SH-SY5Y (cell line): Measurements from ENCODE around the gene TBCE.

Experiments
- GATA2 ChIP-seq: IDR thresholded peaks from 2 replicates; pipeline ENCODE4 v1.6.1; 2011; ENCODE audit warnings: mild to moderate bottlenecking, low read depth, low read length
- GATA3 ChIP-seq: IDR thresholded peaks from 2 replicates; pipeline ENCODE4 v1.6.1; 2011; ENCODE audit warnings: low read depth, mild to moderate bottlenecking, low read length, moderate library complexity

Gene TBCE, protein sequence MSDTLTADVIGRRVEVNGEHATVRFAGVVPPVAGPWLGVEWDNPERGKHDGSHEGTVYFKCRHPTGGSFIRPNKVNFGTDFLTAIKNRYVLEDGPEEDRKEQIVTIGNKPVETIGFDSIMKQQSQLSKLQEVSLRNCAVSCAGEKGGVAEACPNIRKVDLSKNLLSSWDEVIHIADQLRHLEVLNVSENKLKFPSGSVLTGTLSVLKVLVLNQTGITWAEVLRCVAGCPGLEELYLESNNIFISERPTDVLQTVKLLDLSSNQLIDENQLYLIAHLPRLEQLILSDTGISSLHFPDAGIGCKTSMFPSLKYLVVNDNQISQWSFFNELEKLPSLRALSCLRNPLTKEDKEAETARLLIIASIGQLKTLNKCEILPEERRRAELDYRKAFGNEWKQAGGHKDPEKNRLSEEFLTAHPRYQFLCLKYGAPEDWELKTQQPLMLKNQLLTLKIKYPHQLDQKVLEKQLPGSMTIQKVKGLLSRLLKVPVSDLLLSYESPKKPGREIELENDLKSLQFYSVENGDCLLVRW

DNA sequence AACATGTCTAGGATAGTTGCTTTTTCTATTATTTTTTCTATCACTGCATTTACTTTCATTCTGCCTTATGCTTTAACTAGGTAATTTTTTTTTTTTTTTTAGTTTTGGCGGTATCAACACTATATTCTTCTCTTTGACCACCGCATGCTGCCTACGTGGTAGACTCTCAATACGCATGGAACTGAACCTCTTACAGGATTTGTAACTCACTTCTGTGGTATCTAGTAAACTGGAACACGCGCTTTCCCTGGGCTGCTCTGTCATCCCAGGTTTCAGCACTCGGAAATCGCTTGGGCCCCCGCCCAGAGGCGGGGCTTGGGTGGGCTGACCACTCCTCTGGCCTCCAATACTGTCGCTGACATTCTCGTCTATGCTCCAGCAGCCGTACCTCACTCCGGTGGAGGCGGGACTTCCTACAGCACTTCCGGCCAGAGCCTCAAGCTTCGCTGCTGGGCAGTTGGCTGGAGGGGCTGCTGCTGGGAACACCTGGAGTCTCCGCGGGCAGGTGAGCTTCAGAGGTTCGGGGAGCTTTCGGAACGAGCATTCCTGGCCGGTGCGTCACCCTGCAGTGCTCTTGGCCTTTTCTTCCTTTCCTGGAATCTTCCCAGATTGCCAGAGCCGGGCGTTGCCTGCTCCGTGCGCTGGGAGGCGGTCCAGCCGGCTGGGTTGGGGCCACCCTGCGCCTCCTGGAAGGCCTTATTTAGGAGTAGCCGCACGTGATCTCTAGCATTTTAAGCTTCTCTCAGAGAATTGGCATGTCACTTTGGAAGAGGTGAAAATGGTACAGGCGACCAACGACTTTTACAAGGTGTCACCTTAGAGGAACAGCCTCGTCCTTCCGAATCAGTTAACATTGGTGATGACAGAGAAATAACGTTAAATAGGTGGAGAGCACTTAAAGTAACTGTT lies at the start of gene TBCE:
Gene TBCE (plus strand): TSS at position 428 of the 909 bp plus-strand sequence. CDS start 12,623 bp downstream, outside the sequence.
- TF ChIP-seq GATA2 = no peak
- no peak for TF ChIP-seq GATA3

DNA sequence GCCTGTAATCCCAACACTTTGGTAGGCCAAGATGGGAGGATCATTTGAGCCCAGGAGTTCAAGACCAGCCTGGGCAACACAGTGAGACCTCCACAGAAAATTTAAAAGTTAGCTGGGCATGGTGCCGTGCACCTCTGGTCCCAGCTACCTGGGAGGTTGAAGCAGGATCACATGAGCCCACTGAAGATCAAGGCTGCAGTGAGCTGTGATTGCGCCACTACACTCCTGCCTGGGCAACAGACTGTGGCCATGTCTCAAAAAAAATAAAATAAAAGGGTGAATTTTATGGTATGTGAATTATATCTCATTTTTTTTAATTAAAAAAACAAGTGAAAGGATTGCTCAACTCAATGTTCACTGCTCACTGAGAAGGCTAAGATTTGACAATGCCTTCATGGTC lies 48.0 kb upstream of the TBCE start:
- TF ChIP-seq GATA3 = no peak
- TF ChIP-seq GATA2 = no peak

DNA sequence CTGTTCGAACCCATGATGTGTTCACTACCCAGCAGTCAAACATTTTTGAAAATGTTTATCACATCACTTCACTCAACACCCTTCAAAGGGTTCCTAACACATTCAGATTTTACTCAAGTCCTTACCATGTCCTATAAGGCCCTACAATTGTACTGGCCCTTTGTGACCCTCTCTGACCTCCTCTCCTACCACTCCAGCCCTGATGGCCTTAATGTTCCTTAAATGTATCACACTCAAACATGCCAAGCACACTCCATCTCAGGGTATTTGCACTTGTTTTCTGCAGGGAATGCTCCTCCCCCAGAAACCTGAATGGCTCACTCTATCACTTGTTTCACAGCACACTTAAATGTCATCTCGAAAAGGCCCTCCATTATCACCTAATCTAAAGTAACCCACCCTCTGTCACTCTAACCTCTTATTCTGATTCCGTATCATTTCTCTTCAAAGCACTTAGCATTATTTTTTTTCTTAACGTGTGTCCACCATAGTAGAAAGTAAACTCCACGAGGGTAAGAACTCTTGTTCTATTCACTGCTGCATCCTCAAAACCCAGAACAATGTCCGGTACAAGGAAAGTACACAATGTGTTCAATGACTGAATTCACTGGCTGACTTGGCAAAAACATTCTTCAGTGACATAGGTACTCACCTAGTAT lies 46.6 kb upstream of the TBCE start:
- TF ChIP-seq GATA2 (no peak), GATA3 (no peak)

DNA sequence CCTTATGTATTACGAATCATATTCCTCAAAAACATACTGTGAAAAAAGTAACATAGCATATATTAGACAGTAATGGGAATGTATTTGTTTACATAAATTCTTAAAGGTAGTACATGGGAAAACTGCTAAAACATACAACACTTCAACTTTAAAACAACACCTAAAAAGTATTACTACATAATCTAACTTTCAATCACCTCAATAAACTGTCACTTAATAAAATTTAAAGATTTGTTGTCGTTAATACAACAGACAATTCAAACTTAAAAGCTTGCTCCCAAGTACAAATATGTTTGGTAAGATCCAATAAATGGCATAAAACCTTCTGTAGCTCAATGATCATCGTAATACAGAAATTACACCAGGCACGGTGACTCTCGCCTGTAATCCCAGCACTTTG lies 42.9 kb upstream of the TBCE start:
- TF ChIP-seq GATA2 = no peak

DNA sequence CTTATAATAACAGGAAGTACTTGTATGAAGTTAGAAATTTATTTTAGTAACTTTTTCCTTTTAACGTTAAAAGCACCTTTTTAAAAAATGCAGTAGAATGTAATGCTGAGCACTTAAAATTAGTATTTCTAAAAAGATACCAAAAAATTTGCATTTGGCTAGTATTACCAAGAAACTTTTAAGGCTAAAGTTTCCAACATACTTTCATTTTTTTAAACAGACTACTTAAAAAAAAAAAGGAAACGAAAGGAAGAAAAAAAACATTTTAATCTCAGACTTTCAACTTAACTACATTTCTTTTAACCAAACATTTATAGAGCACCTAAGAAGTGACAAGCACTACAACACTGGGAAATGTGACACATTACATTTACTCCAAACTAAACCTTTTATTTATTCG lies 42.1 kb upstream of the TBCE start:
- TF ChIP-seq GATA2 (no peak), GATA3 (no peak)

DNA sequence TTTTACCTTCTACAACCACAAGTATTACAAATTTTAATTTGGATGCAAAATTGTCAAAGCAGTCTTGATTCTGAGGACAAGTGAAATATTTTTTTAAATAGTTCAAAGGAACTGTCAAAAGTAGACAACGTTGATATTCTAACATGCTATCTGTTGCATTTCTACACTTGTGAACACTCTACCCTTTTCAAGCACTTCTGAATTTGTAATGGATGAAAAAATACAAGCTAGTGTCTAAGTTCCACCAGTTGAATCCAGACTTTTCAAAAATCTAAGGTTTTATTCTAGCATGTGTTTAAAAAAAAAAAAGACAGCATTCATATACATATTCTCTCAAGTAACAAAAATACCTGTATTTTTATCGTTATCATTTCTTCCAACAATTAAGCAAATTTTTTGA lies 41.4 kb upstream of the TBCE start:
- TF ChIP-seq GATA2 (no peak), GATA3 (no peak)

DNA sequence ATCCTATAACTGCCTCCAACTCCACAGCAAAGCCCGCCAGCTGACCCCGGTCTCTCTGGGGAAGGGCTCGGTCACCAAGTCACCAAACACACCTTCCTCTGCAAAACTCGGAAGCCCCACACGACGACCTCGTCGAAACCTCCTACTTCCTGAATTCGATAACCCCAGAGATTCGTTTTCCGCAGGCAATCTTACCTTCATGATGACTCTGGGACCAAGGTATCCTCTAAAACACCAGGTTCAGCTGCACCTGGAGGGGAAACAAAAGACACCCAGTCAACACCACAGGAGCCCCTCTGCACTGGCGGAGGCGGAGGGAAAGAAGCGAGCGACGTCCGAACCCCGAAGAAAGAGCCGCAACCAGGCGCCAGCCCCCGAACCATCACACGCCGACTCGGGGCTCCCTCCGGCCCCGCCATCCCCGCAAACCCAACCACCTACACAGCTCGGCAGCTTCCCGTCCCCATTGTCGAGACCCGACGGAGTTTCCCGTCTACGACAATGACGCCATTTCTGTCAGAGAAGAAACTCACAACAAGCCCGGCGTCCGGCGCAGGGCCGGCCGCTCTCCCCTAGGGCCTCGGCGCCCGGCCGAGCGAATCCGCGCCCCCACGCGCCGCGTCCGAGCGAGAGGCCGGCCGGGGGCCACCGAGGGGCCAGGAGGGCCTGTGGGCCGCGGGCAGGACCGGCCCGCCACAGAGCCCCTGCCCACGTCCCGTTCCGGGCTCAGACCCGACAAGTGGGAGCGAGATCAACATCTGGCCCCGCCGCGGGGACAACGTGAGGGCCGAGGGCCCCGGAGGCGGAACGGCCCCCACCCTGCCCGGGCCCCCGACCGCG lies 40.3 kb upstream of the TBCE start:
- no peak; the same call in 1 of the 2 replicates for TF ChIP-seq GATA2

DNA sequence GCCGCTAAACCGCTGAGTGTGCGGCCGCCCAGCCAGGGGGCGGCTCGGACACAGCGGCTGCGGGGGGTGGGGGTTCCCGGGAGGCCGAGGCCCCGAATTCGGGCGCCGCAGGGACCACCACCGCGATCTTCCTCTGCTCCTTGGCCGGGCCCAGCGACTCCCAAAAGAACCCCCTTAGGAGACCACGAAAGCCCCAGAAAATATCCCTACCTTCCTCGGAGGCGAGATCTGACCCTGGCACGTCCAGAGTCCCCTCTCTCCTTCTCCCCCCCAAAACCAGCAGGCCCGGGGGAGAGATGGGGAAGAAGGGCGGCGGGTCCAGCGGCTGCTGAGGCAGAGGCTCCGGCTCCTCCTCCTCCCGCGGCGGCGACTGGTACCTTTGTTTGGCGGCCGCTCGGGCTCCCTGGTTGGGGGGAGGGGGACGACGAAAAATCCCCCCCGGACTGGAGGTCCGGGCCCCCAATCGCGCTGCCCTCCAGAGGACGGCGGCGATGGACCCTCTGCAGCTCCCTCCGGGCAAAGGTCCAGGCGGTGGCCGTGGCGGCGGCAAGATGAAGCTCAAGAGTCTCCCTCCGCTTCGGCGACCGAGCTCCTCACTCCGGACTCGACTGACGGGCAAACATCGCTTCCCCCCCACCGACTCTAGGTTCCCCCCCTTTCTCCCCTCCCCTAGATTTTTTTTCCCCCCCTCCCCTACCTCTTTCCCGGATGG lies 39.5 kb upstream of the TBCE start, which contains the start of gene ARID4B:
Gene ARID4B (minus strand): TSS at position 621 of the 712 bp plus-strand sequence. CDS start 1,260 bp downstream, outside the sequence.
- no peak for TF ChIP-seq GATA3
- TF ChIP-seq GATA2 = no peak

DNA sequence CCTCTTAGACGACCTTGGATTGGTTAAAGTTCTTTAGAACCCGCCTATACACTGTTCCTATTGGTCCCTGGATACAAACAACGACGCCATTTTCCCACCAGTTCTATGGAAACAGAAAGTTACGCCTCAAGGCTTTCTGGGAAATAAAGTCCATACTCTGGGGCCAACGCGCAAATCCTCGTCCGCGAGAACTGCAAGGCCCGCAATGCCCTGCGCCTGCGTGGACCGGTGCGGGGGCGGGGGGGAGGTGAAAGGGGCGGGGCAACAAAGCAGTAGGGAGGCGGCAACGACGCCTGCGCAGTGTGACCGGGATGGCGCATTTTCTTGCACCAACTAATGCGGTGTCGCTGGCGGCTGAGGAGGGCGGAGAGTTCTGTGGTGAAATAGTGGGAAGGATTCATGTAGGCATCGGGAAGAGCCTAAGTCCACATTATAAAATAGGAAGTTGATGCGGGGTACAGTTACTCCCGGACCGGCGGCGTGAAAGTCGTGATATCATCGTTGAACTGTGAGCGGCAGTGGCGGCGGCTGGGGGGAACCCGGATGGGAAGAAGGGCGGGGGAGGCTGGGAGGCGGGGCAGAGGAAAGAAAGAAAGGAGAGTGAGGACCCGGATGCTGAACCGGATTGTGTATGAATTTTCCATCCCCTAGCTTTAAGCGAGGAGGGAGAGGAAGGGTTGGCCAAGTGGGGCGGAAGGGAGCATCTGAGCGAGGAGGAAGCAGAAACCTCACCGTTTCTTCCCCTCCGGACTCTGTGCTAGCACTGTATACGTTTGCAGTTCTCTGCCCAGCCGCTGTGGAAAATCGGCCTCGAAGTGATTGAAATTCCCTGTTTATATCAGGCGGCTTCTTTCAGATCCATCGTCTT lies 38.7 kb upstream of the TBCE start, which contains the start of gene GGPS1:
Gene GGPS1 (plus strand): TSS at position 300 of the 868 bp plus-strand sequence. CDS start 6,695 bp downstream, outside the sequence.
- TF ChIP-seq GATA2 (peak; percentile 52; the same call in 1 of the 2 replicates), GATA3 (no peak)

DNA sequence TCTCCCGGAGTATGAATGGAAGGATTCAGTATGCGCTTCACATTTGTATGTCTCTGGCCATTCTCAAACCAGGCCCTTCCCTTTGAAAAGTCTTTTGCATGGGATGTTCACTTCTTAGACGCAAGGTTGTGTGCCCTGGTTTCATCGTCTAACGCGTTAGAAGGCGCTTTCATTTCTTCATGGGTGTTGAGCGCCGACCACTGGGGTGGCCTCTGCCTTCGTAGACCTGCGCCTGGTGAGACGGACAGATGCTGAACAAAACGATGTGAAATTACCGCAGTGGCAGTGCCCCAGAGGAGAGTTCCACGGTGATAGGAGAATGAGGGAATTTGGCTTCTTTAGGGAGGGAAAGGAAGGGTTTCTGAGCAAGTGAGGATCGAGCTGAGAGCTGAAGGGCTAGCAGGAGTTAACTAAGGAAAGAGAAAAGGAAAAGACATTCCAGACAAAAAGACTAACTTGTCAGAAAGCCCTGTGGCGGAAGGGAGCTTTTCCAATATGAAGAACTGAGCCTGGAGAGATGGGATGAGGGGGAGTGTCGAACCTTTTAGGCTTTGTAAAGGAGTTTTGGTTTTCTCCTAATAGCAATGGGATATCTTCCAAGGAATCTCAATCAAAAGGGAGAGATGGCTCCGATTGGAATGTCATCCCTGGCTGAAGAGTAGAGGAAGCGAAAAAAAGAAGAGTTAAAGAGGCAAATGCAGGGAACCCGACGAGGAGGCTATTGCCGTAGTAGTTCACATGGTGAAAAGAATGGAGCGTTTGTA lies 37.9 kb upstream of the TBCE start:
- TF ChIP-seq GATA3 (no peak), GATA2 (no peak)

DNA sequence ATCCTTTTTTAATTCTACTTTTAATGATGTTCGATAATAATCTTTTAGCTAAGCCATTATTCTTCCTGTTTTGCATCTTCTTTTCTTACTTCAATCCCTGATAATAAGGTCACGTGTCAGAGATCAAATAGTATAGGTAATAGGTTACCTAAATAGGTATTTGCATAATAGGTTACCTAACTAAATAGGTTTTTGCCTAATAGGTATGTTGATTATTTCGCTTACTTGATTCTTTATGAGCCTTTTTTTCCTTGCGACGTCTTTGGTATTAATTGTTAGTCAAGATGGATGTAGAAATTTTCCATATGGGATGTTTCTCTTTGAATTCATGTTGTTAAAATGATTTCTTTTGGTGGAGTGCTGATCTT lies 36.3 kb upstream of the TBCE start:
- TF ChIP-seq GATA3 (no peak), GATA2 (no peak)

DNA sequence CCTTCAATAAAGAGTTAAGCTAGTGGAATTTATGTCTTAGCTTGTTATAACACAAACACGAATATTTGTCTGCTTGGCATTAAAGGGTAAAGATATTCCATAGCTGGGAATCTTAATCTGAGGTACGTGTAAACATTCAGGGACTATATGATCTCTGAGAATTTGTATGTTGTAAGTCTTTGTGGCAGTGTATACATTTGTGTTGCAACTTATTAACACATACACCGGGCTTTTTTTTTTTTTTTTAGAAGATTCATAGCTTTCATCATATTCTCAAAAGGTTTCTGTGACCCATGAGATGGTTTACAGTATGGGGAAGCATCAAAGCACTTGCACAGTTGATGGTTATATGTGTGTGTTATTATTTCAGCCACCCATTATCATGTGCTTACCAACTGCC lies 35.8 kb upstream of the TBCE start:
- TF ChIP-seq GATA3 (no peak), GATA2 (no peak)
